ENCODE measurements around the gene UBE3A.

Gene UBE3A

GRCh38 chr15:25329696-25330095 is 109.1 kb downstream of the UBE3A start:
- no peak for DNase-seq (ENCODE audit: low spot score)

- DNase-seq (ENCODE audit: low spot score) = no peak
Measured at GRCh38 chr15:25327686-25328085, 111.1 kb downstream of the UBE3A start.

- no peak for DNase-seq (ENCODE audit: low spot score)
Measured at GRCh38 chr15:25325187-25325586, 113.6 kb downstream of the UBE3A start.

- no peak for DNase-seq (ENCODE audit: low spot score)
Measured at GRCh38 chr15:25323420-25323819, 115.4 kb downstream of the UBE3A start.

GRCh38 chr15:25287823-25288222 is 151.0 kb downstream of the UBE3A start:
- DNase-seq (ENCODE audit: low spot score) = no peak

All from AG08396 (cell line).